SK-N-SH (cell line): ENCODE results near the gene PFKP. TPM values are rescaled to one million over a fixed set of nuclear protein-coding genes. Genes with fewer than 3 reads are reported as not detected.

Source experiments
- CTCF ChIA-PET: fragments of 300-600, 350-600 bp; formaldehyde crosslinking; extraction: SDS; loops from one replicate; lab custom pipeline; 2021; lab: Yijun Ruan, JAX
- POLR2A ChIA-PET: fragments of 350-600 bp; sonication (Branson Sonifier 250); formaldehyde crosslinking; extraction: SDS; loops from one replicate; lab custom pipeline; 2020; ENCODE audit warnings: antibody characterized with exemption, inconsistent platforms; lab: Yijun Ruan, JAX
- DNase-seq: peaks from one replicate; pipeline ENCODE4 v3.0.0; 2012
- H2AFZ ChIP-seq: fragments of 200-600 bp; sonication (generic); 2 replicates; pipeline ENCODE4 v1.8.1; 2016; ENCODE audit warnings: antibody characterized with exemption, mild to moderate bottlenecking, low read depth
- H3F3A ChIP-seq: fragments of 200-600 bp; sonication (generic); replicated peaks from 2 replicates; pipeline ENCODE3; 2016; ENCODE audit warnings: antibody characterized with exemption, mild to moderate bottlenecking; ENCODE audit not compliant: insufficient read depth
- H3K27ac ChIP-seq, 2 experiments: fragments of 200-500 bp in 1 of 2; fragments of 200-600 bp in 1 of 2; sonication (Bioruptor generic) in 1 of 2; sonication (generic), shearing (Covaris generic) in 1 of 2; 2 replicates each; pipeline versions ENCODE4 v1.5.1 to v1.6.1; 2014 to 2016; ENCODE audit warnings: low read depth in 2 of 2, inconsistent platforms in 1 of 2, low read length in 1 of 2, mild to moderate bottlenecking in 1 of 2, mixed read lengths in 1 of 2
- H3K27me3 ChIP-seq: fragments of 200-600 bp; sonication (generic), shearing (Covaris generic); 2 replicates; pipeline ENCODE4 v1.6.1; 2016; ENCODE audit warnings: mixed run types; ENCODE audit not compliant: insufficient read depth
- H3K36me3 ChIP-seq, 2 experiments: fragments of 200-500 bp in 1 of 2; fragments of 200-600 bp in 1 of 2; sonication (Bioruptor generic) in 1 of 2; sonication (generic) in 1 of 2; replicated peaks in 1 of 2; 2 replicates each; pipeline versions ENCODE3 to v1.5.1; 2014 to 2016; ENCODE audit warnings: low read length in 1 of 2, mild to moderate bottlenecking in 1 of 2; ENCODE audit not compliant: insufficient read depth in 2 of 2, control insufficient read depth in 1 of 2
- H3K4me1 ChIP-seq, 2 experiments: fragments of 200-500 bp in 1 of 2; fragments of 200-600 bp in 1 of 2; sonication (Bioruptor generic) in 1 of 2; sonication (generic), shearing (Covaris generic) in 1 of 2; 2 replicates each; pipeline versions ENCODE4 v1.5.1 to v1.6.1; 2014 to 2016; ENCODE audit warnings: low read depth in 1 of 2, low read length in 1 of 2, mixed run types in 1 of 2; ENCODE audit not compliant: insufficient read depth in 2 of 2, control insufficient read depth in 1 of 2
- H3K4me2 ChIP-seq: fragments of 200-600 bp; sonication (generic), shearing (Covaris generic); 2 replicates; pipeline ENCODE4 v1.6.1; 2017; ENCODE audit warnings: mixed run types
- H3K4me3 ChIP-seq, 2 experiments: fragments of 200-500 bp in 1 of 2; fragments of 200-600 bp in 1 of 2; sonication (Bioruptor generic) in 1 of 2; sonication (generic), shearing (Covaris generic) in 1 of 2; 2 replicates each; pipeline versions ENCODE4 v1.5.1 to v1.8.1; 2014 to 2016; ENCODE audit warnings: low read depth in 2 of 2, inconsistent platforms in 1 of 2, low read length in 1 of 2, mild to moderate bottlenecking in 1 of 2, mixed read lengths in 1 of 2, moderate library complexity in 1 of 2
- H3K79me2 ChIP-seq: fragments of 200-600 bp; sonication (generic); 2 replicates; pipeline ENCODE4 v1.8.1; 2017; ENCODE audit warnings: mild to moderate bottlenecking; ENCODE audit not compliant: insufficient read depth
- H3K9ac ChIP-seq: fragments of 200-600 bp; sonication (generic); 2 replicates; pipeline ENCODE4 v1.6.1; 2017; ENCODE audit warnings: mixed run types
- H3K9me2 ChIP-seq: fragments of 200-600 bp; sonication (generic); 2 replicates; pipeline ENCODE4 v1.6.1; 2017; ENCODE audit warnings: mixed run types
- H3K9me3 ChIP-seq: fragments of 200-600 bp; sonication (generic); 2 replicates; pipeline ENCODE4 v1.6.1; 2017; ENCODE audit warnings: mixed run types, mild to moderate bottlenecking, moderate library complexity
- H4K20me1 ChIP-seq: fragments of 200-600 bp; sonication (generic); 2 replicates; pipeline ENCODE4 v1.6.1; 2017; ENCODE audit warnings: mild to moderate bottlenecking, mixed run types; ENCODE audit not compliant: insufficient read depth
- EP300 ChIP-seq, 2 experiments: IDR thresholded peaks; 2 replicates each; pipeline versions ENCODE4 v1.4.0 to v1.6.1; 2012; ENCODE audit warnings: borderline replicate concordance in 1 of 2, low read depth in 1 of 2, low read length in 1 of 2
- EZH2phosphoT487 ChIP-seq: fragments of 200-600 bp; sonication (generic); IDR thresholded peaks from 2 replicates; pipeline ENCODE4 v1.6.1; 2017; ENCODE audit warnings: low read depth, mixed run types, mild to moderate bottlenecking, antibody characterized with exemption, moderate library complexity, borderline replicate concordance
- FOSL2 ChIP-seq: IDR thresholded peaks from 2 replicates; pipeline ENCODE4 v1.4.0; 2012; ENCODE audit warnings: low read depth, mild to moderate bottlenecking, moderate library complexity, borderline replicate concordance
- FOXM1 ChIP-seq: IDR thresholded peaks from 2 replicates; pipeline ENCODE4 v1.4.0; 2012; ENCODE audit warnings: low read depth, mild to moderate bottlenecking
- GABPA ChIP-seq: IDR thresholded peaks from 2 replicates; pipeline ENCODE4 v1.4.0; 2012; ENCODE audit warnings: low read depth, mild to moderate bottlenecking
- GATA2 ChIP-seq: sonication (generic); formaldehyde crosslinking; IDR thresholded peaks from 2 replicates; pipeline ENCODE4 v1.5.0; 2020; ENCODE audit warnings: mild to moderate bottlenecking, missing genetic modification reagents
- JUND ChIP-seq: IDR thresholded peaks from 2 replicates; pipeline ENCODE4 v1.4.0; 2012
- MEF2A ChIP-seq: IDR thresholded peaks from 2 replicates; pipeline ENCODE4 v1.4.0; 2012; ENCODE audit warnings: low read depth, borderline replicate concordance
- RAD21 ChIP-seq: IDR thresholded peaks from 2 replicates; pipeline ENCODE4 v1.6.1; 2012; ENCODE audit warnings: mild to moderate bottlenecking, low read length
- RCOR1 ChIP-seq: fragments of 150-350 bp; IDR thresholded peaks from 2 replicates; pipeline ENCODE4 v1.6.1; 2017; ENCODE audit warnings: antibody characterized with exemption, low read length
- RFX5 ChIP-seq: IDR thresholded peaks from 2 replicates; pipeline ENCODE4 v1.6.1; 2012; ENCODE audit warnings: mild to moderate bottlenecking, improper control_type of control experiment, low read length
- RXRA ChIP-seq: IDR thresholded peaks from 2 replicates; pipeline ENCODE4 v1.4.0; 2012; ENCODE audit warnings: low read depth, mild to moderate bottlenecking, borderline replicate concordance
- SIN3A ChIP-seq: IDR thresholded peaks from 2 replicates; pipeline ENCODE4 v1.6.1; 2012; ENCODE audit warnings: low read depth, mild to moderate bottlenecking, low read length, moderate library complexity, borderline replicate concordance
- SMC3 ChIP-seq: IDR thresholded peaks from 2 replicates; pipeline ENCODE4 v1.6.1; 2012; ENCODE audit warnings: low read depth, low read length, improper control_type of control experiment
- TAF1 ChIP-seq: IDR thresholded peaks from 2 replicates; pipeline ENCODE4 v1.6.1; 2012; ENCODE audit warnings: low read depth, mild to moderate bottlenecking, low read length, moderate library complexity, borderline replicate concordance
- TCF12 ChIP-seq: IDR thresholded peaks from 2 replicates; pipeline ENCODE4 v1.4.0; 2012
- TEAD4 ChIP-seq: IDR thresholded peaks from 2 replicates; pipeline ENCODE4 v1.4.0; 2012; ENCODE audit warnings: mild to moderate bottlenecking, borderline replicate concordance; ENCODE audit not compliant: insufficient read depth
- WGBS: methylation state at CpG from one replicate; pipeline ENCODE4 v1.1.6; 2017; ENCODE audit warnings: low lambda C conversion rate; 5-methylcytosine and 5-hydroxymethylcytosine counted together
- polyA plus RNA-seq, 3 experiments: library from polyadenylated mRNA; depleted of rRNA; stranded (reverse); fragments of >200 nt; gene quantifications; 2 replicates each; pipeline ENCODE4 v1.2.3, GENCODE V29; 2012
- TF ChIP-seq, protein P1 (sequence below): fragments of 150-350 bp; IDR thresholded peaks from 2 replicates; pipeline ENCODE4 v1.6.1; 2017; ENCODE audit warnings: antibody characterized with exemption, low read length, low read depth, borderline replicate concordance
- TF ChIP-seq, protein P2 (sequence below): IDR thresholded peaks from 2 replicates; pipeline ENCODE4 v1.6.1; 2012; ENCODE audit warnings: mild to moderate bottlenecking, low read depth, low read length, moderate library complexity
- TF ChIP-seq, protein P3 (sequence below): IDR thresholded peaks from 2 replicates; pipeline ENCODE4; 2012
- TF ChIP-seq, protein P4 (sequence below): IDR thresholded peaks from 2 replicates; pipeline ENCODE4 v1.4.0; 2012; ENCODE audit warnings: low read depth
- TF ChIP-seq, protein P5 (sequence below): IDR thresholded peaks from 2 replicates; pipeline ENCODE4 v1.4.0; 2012; ENCODE audit warnings: low read depth, borderline replicate concordance

PFKP gene
- polyA plus RNA-seq, 1 of the 3 experiments (the other 2 are of a cell fraction): 175 TPM

DNA sequence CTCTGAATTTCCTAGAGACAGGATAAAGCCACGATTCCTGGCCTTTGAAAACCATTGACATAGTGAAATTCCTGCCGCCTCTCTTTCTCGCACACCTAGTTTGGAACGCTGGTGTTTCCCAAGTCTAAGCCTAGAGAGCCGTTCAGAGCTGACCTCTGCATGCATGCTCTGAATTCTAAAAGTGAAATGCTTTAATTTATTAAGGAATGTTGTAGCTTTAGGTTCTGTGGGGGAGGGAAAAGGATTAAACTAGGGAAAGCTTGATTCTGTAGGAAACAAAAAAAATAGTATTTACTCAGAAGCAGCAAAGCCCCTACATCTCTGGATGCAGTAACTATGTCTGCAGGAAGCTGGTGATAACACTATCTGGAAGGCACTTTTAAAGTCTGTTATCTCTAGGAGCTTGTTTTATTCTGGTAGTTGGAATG is 27.3 kb downstream of the PFKP start (continued):
- TF ChIP-seq MEF2A (no peak), FOSL2 (no peak)
- TF ChIP-seq, protein P1, sequence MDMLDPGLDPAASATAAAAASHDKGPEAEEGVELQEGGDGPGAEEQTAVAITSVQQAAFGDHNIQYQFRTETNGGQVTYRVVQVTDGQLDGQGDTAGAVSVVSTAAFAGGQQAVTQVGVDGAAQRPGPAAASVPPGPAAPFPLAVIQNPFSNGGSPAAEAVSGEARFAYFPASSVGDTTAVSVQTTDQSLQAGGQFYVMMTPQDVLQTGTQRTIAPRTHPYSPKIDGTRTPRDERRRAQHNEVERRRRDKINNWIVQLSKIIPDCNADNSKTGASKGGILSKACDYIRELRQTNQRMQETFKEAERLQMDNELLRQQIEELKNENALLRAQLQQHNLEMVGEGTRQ: no peak

DNA sequence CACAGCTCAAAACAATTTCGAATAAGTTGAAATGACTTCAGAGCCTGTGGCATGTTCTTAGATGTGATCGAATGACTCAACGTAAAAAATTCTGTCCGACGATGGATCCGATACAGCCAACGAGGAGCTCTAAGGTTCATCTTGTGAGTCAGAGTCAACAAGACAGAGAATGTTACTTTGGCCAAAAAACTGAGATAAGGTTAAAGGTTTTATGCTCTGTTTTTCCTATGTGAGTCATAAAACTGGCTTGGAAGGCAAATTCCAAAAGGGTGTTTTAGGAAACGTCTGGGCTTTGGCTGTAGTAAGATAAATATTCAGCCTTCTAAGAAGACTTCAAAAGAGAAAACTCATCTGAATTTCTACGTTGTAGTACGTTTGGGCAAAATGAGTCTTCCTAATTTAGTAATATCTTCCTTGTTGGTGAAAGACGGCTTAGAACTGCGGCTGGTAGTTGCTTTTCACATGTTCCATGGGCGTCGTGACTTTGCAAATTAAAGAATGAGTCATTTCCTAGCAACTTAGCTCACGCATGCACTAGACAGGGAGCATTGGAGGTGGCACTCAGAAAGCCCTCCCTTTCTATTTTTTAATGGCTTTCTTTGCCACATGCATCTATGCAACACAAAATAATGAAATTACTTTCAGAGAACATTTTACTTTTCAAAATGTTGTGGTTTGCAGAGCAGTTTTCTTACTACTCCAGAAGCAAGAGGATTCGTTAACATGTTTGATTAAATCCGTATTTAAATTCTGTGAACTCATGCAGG is 28.2 kb downstream of the PFKP start:
- Histone ChIP-seq H3K4me3 (peak overlapping the region; percentile 15 to 40; a peak in 3 of 4 replicates), H3K27me3 (no peaks in the 10 kb centered on the region), H3K9ac (peak overlapping the region; percentile 68), H3K27ac (peak overlapping the region; percentile 75 to 97; a peak in 3 of 4 replicates), H3F3A (peaks cover 47% of the 10 kb centered on the region), H3K36me3 (peaks cover 5 to 28% of the 10 kb centered on the region in 2 experiments), H3K9me3 (no peaks in the 10 kb centered on the region), H3K79me2 (peaks cover 77% of the 10 kb centered on the region), H3K9me2 (no peaks in the 10 kb centered on the region), H4K20me1 (no peaks in the 10 kb centered on the region), H3K4me2 (peak overlapping the region; percentile 77), H2AFZ (no peak overlapping the region), H3K4me1 (peaks cover 21 to 49% of the 10 kb centered on the region in 2 experiments)
- ChIA-PET POLR2A (no interaction called here), CTCF (interaction anchor here (0.9 to 1.9 kb wide), 4 partner anchors 8 to 52 kb away, joined by 3 to 6 read pairs (median 6); no protein-coding TSS in a partner anchor)
- 8% methylated on average over 17 of the region's 17 CpGs for WGBS
- no peak for DNase-seq
- TF ChIP-seq SMC3: no peak
- peak; percentile 88 for TF ChIP-seq TEAD4
- peak; percentile 20; the same call in 1 of the 2 replicates for TF ChIP-seq GABPA
- TF ChIP-seq TAF1: peak; percentile 44; the same call in 1 of the 2 replicates
- TF ChIP-seq RFX5: no peak
- peak; percentile 72; the same call in 1 of the 2 replicates for TF ChIP-seq FOXM1
- TF ChIP-seq MEF2A: peak; percentile 72
- TF ChIP-seq, protein P1: no peak
- TF ChIP-seq JUND: peak; percentile 93
- peak; percentile 96 for TF ChIP-seq FOSL2
- TF ChIP-seq, protein P2, sequence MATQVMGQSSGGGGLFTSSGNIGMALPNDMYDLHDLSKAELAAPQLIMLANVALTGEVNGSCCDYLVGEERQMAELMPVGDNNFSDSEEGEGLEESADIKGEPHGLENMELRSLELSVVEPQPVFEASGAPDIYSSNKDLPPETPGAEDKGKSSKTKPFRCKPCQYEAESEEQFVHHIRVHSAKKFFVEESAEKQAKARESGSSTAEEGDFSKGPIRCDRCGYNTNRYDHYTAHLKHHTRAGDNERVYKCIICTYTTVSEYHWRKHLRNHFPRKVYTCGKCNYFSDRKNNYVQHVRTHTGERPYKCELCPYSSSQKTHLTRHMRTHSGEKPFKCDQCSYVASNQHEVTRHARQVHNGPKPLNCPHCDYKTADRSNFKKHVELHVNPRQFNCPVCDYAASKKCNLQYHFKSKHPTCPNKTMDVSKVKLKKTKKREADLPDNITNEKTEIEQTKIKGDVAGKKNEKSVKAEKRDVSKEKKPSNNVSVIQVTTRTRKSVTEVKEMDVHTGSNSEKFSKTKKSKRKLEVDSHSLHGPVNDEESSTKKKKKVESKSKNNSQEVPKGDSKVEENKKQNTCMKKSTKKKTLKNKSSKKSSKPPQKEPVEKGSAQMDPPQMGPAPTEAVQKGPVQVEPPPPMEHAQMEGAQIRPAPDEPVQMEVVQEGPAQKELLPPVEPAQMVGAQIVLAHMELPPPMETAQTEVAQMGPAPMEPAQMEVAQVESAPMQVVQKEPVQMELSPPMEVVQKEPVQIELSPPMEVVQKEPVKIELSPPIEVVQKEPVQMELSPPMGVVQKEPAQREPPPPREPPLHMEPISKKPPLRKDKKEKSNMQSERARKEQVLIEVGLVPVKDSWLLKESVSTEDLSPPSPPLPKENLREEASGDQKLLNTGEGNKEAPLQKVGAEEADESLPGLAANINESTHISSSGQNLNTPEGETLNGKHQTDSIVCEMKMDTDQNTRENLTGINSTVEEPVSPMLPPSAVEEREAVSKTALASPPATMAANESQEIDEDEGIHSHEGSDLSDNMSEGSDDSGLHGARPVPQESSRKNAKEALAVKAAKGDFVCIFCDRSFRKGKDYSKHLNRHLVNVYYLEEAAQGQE: no peak
- 0 out of 2 replicates have a peak, but pooled peaks have one; percentile 2 for TF ChIP-seq SIN3A
- TF ChIP-seq GATA2 (CRISPR knock-in tag): no peak
- TF ChIP-seq RCOR1: no peak
- TF ChIP-seq, protein P3, sequence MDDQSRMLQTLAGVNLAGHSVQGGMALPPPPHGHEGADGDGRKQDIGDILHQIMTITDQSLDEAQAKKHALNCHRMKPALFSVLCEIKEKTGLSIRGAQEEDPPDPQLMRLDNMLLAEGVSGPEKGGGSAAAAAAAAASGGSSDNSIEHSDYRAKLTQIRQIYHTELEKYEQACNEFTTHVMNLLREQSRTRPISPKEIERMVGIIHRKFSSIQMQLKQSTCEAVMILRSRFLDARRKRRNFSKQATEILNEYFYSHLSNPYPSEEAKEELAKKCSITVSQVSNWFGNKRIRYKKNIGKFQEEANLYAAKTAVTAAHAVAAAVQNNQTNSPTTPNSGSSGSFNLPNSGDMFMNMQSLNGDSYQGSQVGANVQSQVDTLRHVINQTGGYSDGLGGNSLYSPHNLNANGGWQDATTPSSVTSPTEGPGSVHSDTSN: peak; percentile 84
- TF ChIP-seq, protein P4, sequence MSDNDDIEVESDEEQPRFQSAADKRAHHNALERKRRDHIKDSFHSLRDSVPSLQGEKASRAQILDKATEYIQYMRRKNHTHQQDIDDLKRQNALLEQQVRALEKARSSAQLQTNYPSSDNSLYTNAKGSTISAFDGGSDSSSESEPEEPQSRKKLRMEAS: peak; percentile 21; the same call in 1 of the 2 replicates
- TF ChIP-seq RAD21: no peak
- peak; percentile 88 for TF ChIP-seq TCF12
- peak; percentile 97 for TF ChIP-seq RXRA
- TF ChIP-seq EP300 (IDR thresholded peaks at IDR 0.05; ENCODE audit: borderline replicate concordance in 1 of 2, low read depth in 1 of 2, low read length in 1 of 2): peak in 1 of 2 experiments; percentile 92; a peak in 2 of 4 replicates
- TF ChIP-seq EZH2phosphoT487: no peak
- TF ChIP-seq, protein P5, sequence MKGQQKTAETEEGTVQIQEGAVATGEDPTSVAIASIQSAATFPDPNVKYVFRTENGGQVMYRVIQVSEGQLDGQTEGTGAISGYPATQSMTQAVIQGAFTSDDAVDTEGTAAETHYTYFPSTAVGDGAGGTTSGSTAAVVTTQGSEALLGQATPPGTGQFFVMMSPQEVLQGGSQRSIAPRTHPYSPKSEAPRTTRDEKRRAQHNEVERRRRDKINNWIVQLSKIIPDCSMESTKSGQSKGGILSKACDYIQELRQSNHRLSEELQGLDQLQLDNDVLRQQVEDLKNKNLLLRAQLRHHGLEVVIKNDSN: 0 out of 2 replicates have a peak, but pooled peaks have one; percentile 13
